Measurements from ENCODE around the gene PRSS27. TPM values are rescaled to one million over a fixed set of nuclear protein-coding genes. Genes with fewer than 3 reads are reported as not detected.
"Not testable (repeated sequence)": the region's sequence is repeated elsewhere in the genome, so short reads cannot be mapped to it uniquely, and the experiment has no call there.

Gene PRSS27
- total RNA-seq, 3 donors from 2014 or later (not counting 1 experiment from before 2014, with no cell fraction given), result 0.42 to 1.3 (median 1.2) TPM

- peak overlapping the region in 1 of 2 donors; percentile 16 for H3K27ac Mint-ChIP-seq
- 95% methylated on average over 11 of the region's 11 CpGs for WGBS (ENCODE audit: insufficient coverage)
- no peaks in the 10 kb centered on the region for H3K27me3 Mint-ChIP-seq (ENCODE audit: low read depth in 2 of 2)
These were observed 29.2 kb downstream of the PRSS27 start for GRCh38 chr16:2690852-2691251.

GRCh38 chr16:2689968-2690801 is 29.8 kb downstream of the PRSS27 start:
- no peak for TF ChIP-seq CTCF (IDR thresholded peaks at IDR 0.05)
- WGBS (ENCODE audit: insufficient coverage), result 58% methylated on average over 36 of the region's 36 CpGs
- Mint-ChIP-seq H3K27me3 (ENCODE audit: low read depth in 2 of 2) (no peaks in the 10 kb centered on the region), H3K9me3 (no peaks in the 10 kb centered on the region), H3K4me1 (peaks cover 23 to 31% of the 10 kb centered on the region in 2 donors), H3K4me3 (no peak overlapping the region), H3K27ac (peak overlapping the region in 1 of 2 donors; percentile 16), H3K36me3 (no peaks in the 10 kb centered on the region)
- Histone ChIP-seq H3K36me3 (ENCODE audit: control insufficient read depth, insufficient read depth, low read length) (peaks cover 20% of the 10 kb centered on the region), H3K9me3 (ENCODE audit: control insufficient read depth, insufficient read depth, low read length) (no peaks in the 10 kb centered on the region), H3K4me1 (ENCODE audit: control insufficient read depth, insufficient read depth, low read length) (peaks cover 59% of the 10 kb centered on the region), H3K27me3 (ENCODE audit: control insufficient read depth, insufficient read depth, low read length) (no peaks in the 10 kb centered on the region), H3K27ac (ENCODE audit: low read length) (no peak overlapping the region), H3K4me3 (ENCODE audit: low read length) (no peak overlapping the region)
- ATAC-seq, result no peak
- intact Hi-C loops (cut with micrococcal nuclease), result no loop called here
- no peak for DNase-seq

More at GRCh38 chr16:2690852-2691251, 29.2 kb downstream of the PRSS27 start:
- no peaks in the 10 kb centered on the region for H3K27me3 ChIP-seq (ENCODE audit: control insufficient read depth, insufficient read depth, low read length)
- DNase-seq, result no peak
- Mint-ChIP-seq H3K36me3 (no peaks in the 10 kb centered on the region), H3K4me3 (peak overlapping the region; percentile 43), H3K9me3 (no peaks in the 10 kb centered on the region), H3K4me1 (peaks cover 23 to 31% of the 10 kb centered on the region in 2 donors)
- H3K36me3 ChIP-seq (ENCODE audit: control insufficient read depth, insufficient read depth, low read length), result peaks cover 20% of the 10 kb centered on the region
- intact Hi-C loops (cut with micrococcal nuclease), result no loop called here
- TF ChIP-seq CTCF (IDR thresholded peaks at IDR 0.05), result no peak
- no peak overlapping the region for H3K27ac ChIP-seq (ENCODE audit: low read length)
- peaks cover 56% of the 10 kb centered on the region for H3K4me1 ChIP-seq (ENCODE audit: control insufficient read depth, insufficient read depth, low read length)
- ATAC-seq, result no peak
- H3K4me3 ChIP-seq (ENCODE audit: low read length), result no peak overlapping the region
- no peaks in the 10 kb centered on the region for H3K9me3 ChIP-seq (ENCODE audit: control insufficient read depth, insufficient read depth, low read length)

- H3K36me3 Mint-ChIP-seq; H3K9me3 ChIP-seq (ENCODE audit: control insufficient read depth, insufficient read depth, low read length); H3K27ac Mint-ChIP-seq; H3K27ac ChIP-seq (ENCODE audit: low read length); H3K9me3 Mint-ChIP-seq; H3K4me3 Mint-ChIP-seq; DNase-seq; ATAC-seq; intact Hi-C loops (cut with micrococcal nuclease); H3K27me3 Mint-ChIP-seq (ENCODE audit: low read depth in 2 of 2); H3K27me3 ChIP-seq (ENCODE audit: control insufficient read depth, insufficient read depth, low read length); H3K4me3 ChIP-seq (ENCODE audit: low read length): not testable (repeated sequence)
- WGBS (ENCODE audit: insufficient coverage), result 44% methylated on average over 1 of the region's 13 CpGs
- H3K4me1 Mint-ChIP-seq, result peaks cover 23 to 31% of the 10 kb centered on the region in 2 donors
- peaks cover 20% of the 10 kb centered on the region for H3K36me3 ChIP-seq (ENCODE audit: control insufficient read depth, insufficient read depth, low read length)
- peaks cover 65% of the 10 kb centered on the region for H3K4me1 ChIP-seq (ENCODE audit: control insufficient read depth, insufficient read depth, low read length)
These were observed 30.6 kb downstream of the PRSS27 start for GRCh38 chr16:2689422-2689821.

- no peak for DNase-seq
- WGBS (ENCODE audit: insufficient coverage), result 34% methylated on average over 15 of the region's 19 CpGs
- no peak for TF ChIP-seq CTCF (IDR thresholded peaks at IDR 0.05)
- H3K27ac Mint-ChIP-seq, result peak overlapping the region; percentile 87 to 94
- Histone ChIP-seq H3K4me3 (ENCODE audit: low read length) (no peak overlapping the region), H3K27me3 (ENCODE audit: control insufficient read depth, insufficient read depth, low read length) (no peaks in the 10 kb centered on the region), H3K4me1 (ENCODE audit: control insufficient read depth, insufficient read depth, low read length) (peaks cover 62% of the 10 kb centered on the region), H3K9me3 (ENCODE audit: control insufficient read depth, insufficient read depth, low read length) (no peaks in the 10 kb centered on the region), H3K27ac (ENCODE audit: low read length) (peak overlapping the region; percentile 64), H3K36me3 (ENCODE audit: control insufficient read depth, insufficient read depth, low read length) (peaks cover 20% of the 10 kb centered on the region)
- H3K9me3 Mint-ChIP-seq, result no peaks in the 10 kb centered on the region
- H3K27me3 Mint-ChIP-seq (ENCODE audit: low read depth in 2 of 2), result no peaks in the 10 kb centered on the region
- ATAC-seq, result peak in 1 of 3 donors; percentile 1
- intact Hi-C loops (cut with micrococcal nuclease), result no loop called here
- peak overlapping the region; percentile 88 for H3K4me3 Mint-ChIP-seq
- H3K4me1 Mint-ChIP-seq, result peaks cover 23 to 29% of the 10 kb centered on the region in 2 donors
- no peaks in the 10 kb centered on the region for H3K36me3 Mint-ChIP-seq
These were observed 32.3 kb downstream of the PRSS27 start for GRCh38 chr16:2687531-2688308.

Data from natural killer cell (primary cell).